Hematopoietic multipotent progenitor cell treated with erythropoietin and hydrocortisone succinate and interleukin-3 and kit ligand, for 15 days (in vitro differentiated cells): Measurements from ENCODE around the gene ALKBH8.
A peak's percentile ranks its signal among the peaks of the same experiment; 100 is the strongest.
"Not testable (repeated sequence)": the region's sequence is repeated elsewhere in the genome, so short reads cannot be mapped to it uniquely, and the experiment has no call there.

ENCODE experiments used
- DNase-seq: peaks from one replicate; pipeline ENCODE4 v3.0.0-alpha.2; 2015; ENCODE audit warnings: low spot score

ALKBH8 gene

DNA sequence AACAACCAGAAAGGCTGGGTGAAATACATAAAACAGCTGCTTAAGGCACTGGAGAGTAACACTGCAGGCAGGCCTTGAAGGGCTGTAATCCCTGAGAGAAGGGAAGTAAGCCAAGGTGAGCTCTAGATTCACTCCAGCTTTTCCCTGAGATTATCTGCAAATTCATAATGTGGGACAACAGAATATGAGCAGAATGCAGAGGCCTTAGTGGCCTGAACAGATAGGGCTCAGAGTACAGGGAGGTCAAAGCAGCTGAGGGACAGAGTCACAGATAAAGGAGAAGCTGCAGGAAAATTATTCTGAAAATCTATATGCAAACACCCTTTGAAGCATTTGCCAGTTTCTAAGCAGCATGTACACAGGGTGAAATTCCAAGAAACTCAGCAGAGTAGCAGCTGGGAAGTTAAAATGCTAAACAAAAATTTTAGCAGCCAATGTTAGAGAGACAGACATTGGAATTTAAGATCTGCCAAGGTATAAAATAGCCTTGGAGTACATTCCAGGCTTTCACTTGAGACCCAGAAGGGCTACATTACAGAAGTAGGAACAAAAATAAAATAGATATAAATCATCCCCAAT, 59.8 kb downstream of the ALKBH8 start:
- DNase-seq: no peak

GRCh38 chr11:107504981-107505380, 60.6 kb downstream of the ALKBH8 start:
- DNase-seq: no peak

DNA sequence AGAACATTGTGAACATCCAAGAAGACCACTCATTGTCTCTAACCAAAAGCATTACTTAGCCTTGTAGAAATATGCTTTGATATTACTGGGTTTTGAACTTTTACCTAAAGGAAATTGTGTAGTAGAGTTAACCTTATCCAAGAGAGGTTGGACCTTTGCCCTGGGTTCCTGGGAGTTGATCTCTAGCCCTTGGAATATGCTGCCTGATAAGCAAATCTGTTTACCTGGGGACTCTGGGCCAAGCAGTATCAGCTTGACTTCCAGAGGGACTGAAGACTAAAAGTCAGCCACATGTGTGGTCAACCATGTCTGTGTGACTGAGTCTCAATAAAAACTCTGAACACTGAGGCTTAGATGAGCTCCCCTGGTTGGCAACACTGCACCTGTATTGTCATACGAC, 63.8 kb downstream of the ALKBH8 start:
- no peak for DNase-seq

DNA sequence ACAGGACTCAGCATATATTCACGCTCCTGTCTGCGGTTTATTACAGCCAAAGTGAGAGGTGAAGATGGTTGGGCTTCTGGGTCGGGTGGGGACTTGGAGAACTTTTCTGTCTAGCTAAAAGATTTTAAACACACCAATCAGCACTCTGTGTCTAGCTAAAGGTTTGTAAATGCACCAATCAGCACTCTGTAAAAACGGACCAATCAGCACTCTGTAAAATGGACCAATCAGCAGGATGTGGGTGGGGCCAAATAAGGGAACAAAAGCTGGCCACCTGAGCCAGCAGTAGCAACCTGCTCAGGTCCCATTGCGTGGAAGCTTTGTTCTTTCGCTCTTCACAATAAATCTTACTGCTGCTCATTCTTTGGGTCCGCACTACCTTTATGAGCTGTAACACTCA, 68.2 kb downstream of the ALKBH8 start:
- not testable (repeated sequence) for DNase-seq

DNA sequence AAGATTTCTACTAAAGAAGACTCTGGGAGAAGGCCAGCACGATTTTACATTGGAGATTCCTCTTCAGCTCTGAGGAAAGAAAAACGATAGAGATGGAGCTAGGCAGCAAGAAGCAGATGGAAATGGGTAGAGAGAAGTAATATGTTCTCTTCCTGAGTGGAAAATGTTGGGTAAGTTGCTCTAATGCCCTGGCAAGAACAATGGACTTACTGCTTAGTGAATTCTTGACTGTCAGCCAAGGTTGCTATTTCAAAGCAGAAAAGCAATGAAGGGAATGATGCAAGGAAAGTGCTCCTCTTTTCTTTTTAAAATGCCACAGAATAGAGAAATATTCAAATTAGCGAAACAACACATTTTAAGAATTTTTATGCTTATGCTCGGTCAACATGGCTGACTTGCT, 69.5 kb downstream of the ALKBH8 start:
- no peak for DNase-seq

GRCh38 chr11:107494055-107494454, 71.5 kb downstream of the ALKBH8 start:
- no peak for DNase-seq

DNA sequence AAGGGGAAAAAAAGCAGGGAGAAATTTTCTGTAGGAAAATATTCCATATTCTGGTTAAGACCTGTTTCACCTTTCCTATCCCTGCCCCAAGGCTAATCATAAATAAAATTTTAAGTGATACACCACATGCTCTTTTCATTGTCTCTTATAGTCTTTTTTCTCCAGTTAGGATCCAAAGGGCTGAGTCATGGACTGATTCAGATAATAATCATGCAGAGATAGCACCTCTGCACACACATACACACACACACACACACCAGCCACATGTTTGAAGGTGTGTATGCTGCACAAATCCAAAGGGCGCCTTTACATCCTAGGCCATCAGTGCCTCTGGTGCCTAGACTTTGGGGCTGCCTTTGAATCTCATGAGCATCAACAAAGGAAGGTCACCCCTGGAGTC, 72.4 kb downstream of the ALKBH8 start:
- DNase-seq: no peak

- DNase-seq: no peak
Observed at GRCh38 chr11:107490836-107491235, 74.7 kb downstream of the ALKBH8 start.

DNA sequence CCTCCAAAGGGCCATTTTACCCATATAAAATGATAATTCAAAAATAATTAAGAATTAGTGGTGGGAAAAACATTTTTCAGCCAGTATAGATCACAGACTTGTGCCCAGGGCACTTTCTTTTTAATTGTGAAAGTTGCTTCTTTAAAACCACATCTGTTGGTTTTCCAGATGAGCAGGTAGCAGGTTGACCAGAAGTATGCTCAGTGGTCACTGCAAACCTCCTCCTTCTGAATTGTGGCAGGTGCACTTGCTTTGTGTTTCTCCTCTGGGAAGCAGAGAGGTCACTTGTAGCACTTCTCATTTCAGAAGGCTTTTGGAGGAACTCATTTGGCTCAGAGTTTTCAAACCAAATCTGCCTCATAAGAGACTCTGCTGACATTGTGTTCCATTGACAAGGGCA, 83.3 kb downstream of the ALKBH8 start:
- no peak for DNase-seq

GRCh38 chr11:107478922-107479321, 86.6 kb downstream of the ALKBH8 start:
- no peak for DNase-seq

DNA sequence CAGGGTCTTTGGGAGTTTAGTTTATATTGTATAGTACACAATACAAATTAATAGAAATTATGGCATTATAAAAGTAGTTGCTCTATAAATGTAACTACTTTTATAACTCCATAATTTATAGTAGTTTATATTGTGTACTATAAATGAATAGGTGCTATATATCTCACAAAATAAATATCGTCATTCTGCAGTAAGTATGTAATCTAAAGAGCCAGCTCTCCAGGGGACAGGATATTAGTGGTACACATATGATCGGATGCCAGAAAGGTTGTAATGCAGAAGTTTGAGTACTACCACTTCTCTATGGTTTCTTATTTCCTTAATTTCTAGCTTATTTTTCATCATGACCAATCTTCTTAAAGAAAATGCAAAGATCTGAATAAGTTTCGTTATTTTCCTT, 87.7 kb downstream of the ALKBH8 start:
- no peak for DNase-seq

DNA sequence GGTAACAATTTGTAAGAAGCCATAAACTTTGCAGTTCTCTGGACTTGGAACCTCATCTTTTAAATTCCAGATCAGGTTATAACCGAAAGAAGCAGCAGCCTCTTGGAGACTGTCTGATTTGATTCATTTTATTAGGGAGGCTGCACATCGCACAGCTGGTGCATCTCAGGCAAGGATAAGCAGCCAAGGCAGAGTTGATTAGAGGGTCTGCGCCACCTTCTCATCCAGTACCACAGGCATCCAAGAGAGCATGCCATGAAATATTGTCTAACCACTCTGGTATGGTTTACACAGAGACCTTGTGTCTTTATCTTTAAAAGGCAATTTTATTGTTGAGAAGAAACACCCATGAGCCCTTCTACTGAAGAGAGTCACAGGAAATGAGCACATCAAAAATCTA, 91.7 kb downstream of the ALKBH8 start:
- DNase-seq: no peak

- DNase-seq: no peak
Observed at GRCh38 chr11:107472966-107473365, 92.6 kb downstream of the ALKBH8 start.

GRCh38 chr11:107468596-107468995, 96.9 kb downstream of the ALKBH8 start:
- DNase-seq: no peak

GRCh38 chr11:107467696-107468095, 97.8 kb downstream of the ALKBH8 start:
- no peak for DNase-seq

- DNase-seq: not testable (repeated sequence)
Observed at GRCh38 chr11:107466275-107466866, 99.2 kb downstream of the ALKBH8 start.

DNA sequence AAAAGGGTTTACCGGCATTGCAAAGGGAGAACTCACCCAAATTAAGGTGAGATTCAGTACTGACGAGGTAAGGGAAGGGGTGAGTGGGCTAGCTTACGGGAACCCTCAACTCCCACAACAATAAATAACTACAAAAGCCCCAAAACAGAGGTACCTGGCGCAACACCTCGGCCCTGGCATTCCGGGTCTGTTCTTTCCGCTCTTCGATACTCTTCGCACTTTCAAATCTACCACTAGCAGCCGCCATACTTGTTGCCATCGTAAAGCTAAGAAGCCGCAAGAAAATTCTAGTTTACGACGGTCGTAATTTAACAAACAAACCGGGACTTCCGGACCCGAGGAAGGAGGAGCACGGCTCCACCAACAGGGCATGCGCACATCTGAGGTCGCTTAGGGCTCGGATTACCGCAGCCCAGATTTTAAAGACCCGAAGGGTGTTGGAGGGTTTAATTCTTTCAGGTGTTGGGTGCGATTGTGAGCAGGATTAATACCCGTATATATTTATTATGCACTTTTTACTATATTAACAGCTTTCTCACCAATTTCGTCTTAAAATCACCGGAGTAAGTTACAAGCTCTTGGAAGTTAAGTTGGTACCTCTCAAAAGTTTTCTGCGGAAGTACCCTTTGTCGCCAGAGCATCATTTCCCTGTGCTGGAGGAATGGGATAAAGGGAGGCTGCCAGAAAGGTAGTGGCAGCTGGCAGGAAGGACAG, 107.8 kb downstream of the ALKBH8 start, which contains the start of gene CWF19L2:
Gene CWF19L2 (minus strand): TSS at position 268 of the 714 bp plus-strand sequence. CDS start 9 bp downstream, at position 259.
- peak; percentile 94 for DNase-seq

GRCh38 chr11:107457205-107457557, 108.4 kb downstream of the ALKBH8 start:
- peak; percentile 31 for DNase-seq

- DNase-seq: no peak
Observed at GRCh38 chr11:107453594-107454286, 111.8 kb downstream of the ALKBH8 start.
